B cell (primary cell): ENCODE results near the gene HMBS. TPM values are rescaled to one million over a fixed set of nuclear protein-coding genes. Genes with fewer than 3 reads are reported as not detected.
A peak's percentile ranks its signal among the peaks of the same experiment; 100 is the strongest.

Experiments used
- ATAC-seq: fragments of 200-7000 bp; cut with Tn5 transposase; one replicate; pipeline ENCODE4 v1.10.0; 2021; ENCODE audit warnings: low read depth, mild to moderate bottlenecking, moderate number of reproducible peaks, moderate library complexity
- CTCF ChIA-PET: fragments of 350-600 bp; sonication (Branson Sonifier 250); formaldehyde crosslinking; loops from one replicate; lab custom pipeline; 2021; ENCODE audit warnings: antibody characterized with exemption, inconsistent platforms; lab: Charles Lee
- POLR2A ChIA-PET: fragments of 350-600 bp; sonication (Branson Sonifier 250); formaldehyde crosslinking; loops from one replicate; lab custom pipeline; 2021; ENCODE audit warnings: antibody characterized with exemption; lab: Charles Lee
- DNase-seq: peaks from one replicate; pipeline ENCODE4 v3.0.0; 2013
- H2AFZ ChIP-seq: 2 replicates; pipeline ENCODE4 v1.6.1; 2012; ENCODE audit warnings: mild to moderate bottlenecking, low read depth, low read length; ENCODE audit not compliant: insufficient read depth, poor library complexity, severe bottlenecking
- H3K27ac ChIP-seq, 2 donors: 1 replicate in 1 of 2; 2 replicates in 1 of 2; pipeline ENCODE4 v1.5.1; 2012 to 2013; ENCODE audit warnings: low read length in 2 of 2, mild to moderate bottlenecking in 2 of 2, moderate library complexity in 1 of 2
- H3K27me3 ChIP-seq, 4 experiments: fragments of 200-600 bp in 1 of 4; sonication (generic) in 1 of 4; replicated peaks in 1 of 4; 1 replicate in 2 of 4; 2 replicates in 2 of 4; pipeline versions ENCODE4 v1.6.1 to v1.7.0; 2013 to 2016; ENCODE audit warnings: low read length in 3 of 4, mild to moderate bottlenecking in 2 of 4, mixed read lengths in 1 of 4, moderate library complexity in 1 of 4; ENCODE audit not compliant: insufficient read depth in 4 of 4, control insufficient read depth in 3 of 4; ENCODE audit errors: control extremely low read depth in 1 of 4
- H3K36me3 ChIP-seq, 2 experiments: replicated peaks in 1 of 2; 1 replicate in 1 of 2; 2 replicates in 1 of 2; pipeline versions ENCODE4 v1.6.1 to v1.7.1; 2013; ENCODE audit warnings: low read length in 1 of 2; ENCODE audit not compliant: insufficient read depth in 2 of 2, control insufficient read depth in 1 of 2; ENCODE audit errors: control extremely low read depth in 1 of 2, extremely low read depth in 1 of 2
- H3K4me1 ChIP-seq, 2 donors: fragments of 200-600 bp in 1 of 2; sonication (generic) in 1 of 2; 1 replicate in 1 of 2; 2 replicates in 1 of 2; pipeline versions ENCODE4 v1.5.1 to v1.6.1; 2013 to 2017; ENCODE audit warnings: low read length in 2 of 2; ENCODE audit not compliant: control insufficient read depth in 2 of 2, insufficient read depth in 2 of 2
- H3K4me2 ChIP-seq: replicated peaks from 2 replicates; pipeline ENCODE3; 2012; ENCODE audit warnings: mild to moderate bottlenecking, low read depth, low read length; ENCODE audit not compliant: poor library complexity, severe bottlenecking
- H3K4me3 ChIP-seq, 5 experiments: fragments of 200-600 bp in 1 of 5; sonication (generic) in 1 of 5; 1 replicate in 3 of 5; 2 replicates in 2 of 5; pipeline versions ENCODE4 v1.5.1 to v1.7.0; 2011 to 2016; ENCODE audit warnings: low read length in 4 of 5, mild to moderate bottlenecking in 4 of 5, low read depth in 2 of 5, control low read depth in 1 of 5, moderate library complexity in 1 of 5; ENCODE audit not compliant: insufficient read depth in 1 of 5; ENCODE audit errors: control extremely low read depth in 1 of 5, extremely low read depth in 1 of 5
- H3K79me2 ChIP-seq: fragments of 200-600 bp; sonication (generic); one replicate; pipeline ENCODE4 v1.6.0; 2016; ENCODE audit warnings: low read length; ENCODE audit not compliant: control insufficient read depth, insufficient read depth
- H3K9ac ChIP-seq: fragments of 200-600 bp; sonication (generic); 2 replicates; pipeline ENCODE4 v1.6.1; 2017; ENCODE audit warnings: mild to moderate bottlenecking, low read length, moderate library complexity
- H3K9me3 ChIP-seq, 3 donors: one replicate each; pipeline versions ENCODE4 v1.6.1 to v1.7.1; 2013; ENCODE audit warnings: low read length in 2 of 3; ENCODE audit not compliant: control insufficient read depth in 2 of 3, insufficient read depth in 1 of 3; ENCODE audit errors: control extremely low read depth in 1 of 3
- H4K20me1 ChIP-seq: 2 replicates; pipeline ENCODE4 v1.6.0; 2012; ENCODE audit warnings: mild to moderate bottlenecking, low read length; ENCODE audit not compliant: insufficient read depth, control insufficient read depth, poor library complexity, severe bottlenecking
- H3K27ac Mint-ChIP-seq: one replicate; pipeline ENCODE4 v1.8.0; 2021; ENCODE audit warnings: mixed read lengths
- H3K27me3 Mint-ChIP-seq: one replicate; pipeline ENCODE4 v1.8.0; 2021; ENCODE audit warnings: mixed read lengths
- H3K4me1 Mint-ChIP-seq: one replicate; pipeline ENCODE4 v1.8.0; 2021; ENCODE audit warnings: mixed read lengths
- H3K4me3 Mint-ChIP-seq: one replicate; pipeline ENCODE4 v1.8.0; 2021; ENCODE audit warnings: mixed read lengths
- H3K9me3 Mint-ChIP-seq: one replicate; pipeline ENCODE4 v1.8.0; 2022; ENCODE audit warnings: mixed read lengths; ENCODE audit not compliant: insufficient read depth
- EZH2 ChIP-seq: IDR thresholded peaks from 2 replicates; pipeline ENCODE4 v1.6.1; 2012; ENCODE audit warnings: borderline replicate concordance, low read depth, mild to moderate bottlenecking, moderate library complexity, low read length; ENCODE audit not compliant: insufficient read depth, poor library complexity, severe bottlenecking
- WGBS: methylation state at CpG from one replicate; pipeline ENCODE4 v1.1.5; 2013; ENCODE audit warnings: missing lambda C conversion rate; ENCODE audit not compliant: insufficient coverage; 5-methylcytosine and 5-hydroxymethylcytosine counted together
- intact Hi-C: fragments of 100-400 bp; cut with micrococcal nuclease; formaldehyde crosslinking; loops from one replicate; pipeline ENCODE4 v1.10.0; 2022
- polyA plus RNA-seq: library from polyadenylated mRNA; depleted of rRNA; stranded (reverse); fragments of >200 nt; gene quantifications from 2 replicates; pipeline ENCODE4 v1.2.3, GENCODE V29; 2012
- total RNA-seq, 2 donors: library from RNA; stranded (reverse); fragments of 120-200 nt in 1 of 2; gene quantifications; 1 replicate in 1 of 2; 2 replicates in 1 of 2; pipeline versions ENCODE4 v1.2.3 to v1.2.4, GENCODE V29; 2013 to 2022
- TF ChIP-seq, protein P1 (sequence below): fragments of 200-600 bp; IDR thresholded peaks from one replicate; pipeline ENCODE4 v1.8.0; 2022; ENCODE audit warnings: antibody characterized with exemption, mild to moderate bottlenecking

The HMBS gene
- total and polyA plus RNA-seq, 2 donors (not counting 1 experiment from before 2014, with no cell fraction given) = 7.6 to 17.7 TPM

DNA sequence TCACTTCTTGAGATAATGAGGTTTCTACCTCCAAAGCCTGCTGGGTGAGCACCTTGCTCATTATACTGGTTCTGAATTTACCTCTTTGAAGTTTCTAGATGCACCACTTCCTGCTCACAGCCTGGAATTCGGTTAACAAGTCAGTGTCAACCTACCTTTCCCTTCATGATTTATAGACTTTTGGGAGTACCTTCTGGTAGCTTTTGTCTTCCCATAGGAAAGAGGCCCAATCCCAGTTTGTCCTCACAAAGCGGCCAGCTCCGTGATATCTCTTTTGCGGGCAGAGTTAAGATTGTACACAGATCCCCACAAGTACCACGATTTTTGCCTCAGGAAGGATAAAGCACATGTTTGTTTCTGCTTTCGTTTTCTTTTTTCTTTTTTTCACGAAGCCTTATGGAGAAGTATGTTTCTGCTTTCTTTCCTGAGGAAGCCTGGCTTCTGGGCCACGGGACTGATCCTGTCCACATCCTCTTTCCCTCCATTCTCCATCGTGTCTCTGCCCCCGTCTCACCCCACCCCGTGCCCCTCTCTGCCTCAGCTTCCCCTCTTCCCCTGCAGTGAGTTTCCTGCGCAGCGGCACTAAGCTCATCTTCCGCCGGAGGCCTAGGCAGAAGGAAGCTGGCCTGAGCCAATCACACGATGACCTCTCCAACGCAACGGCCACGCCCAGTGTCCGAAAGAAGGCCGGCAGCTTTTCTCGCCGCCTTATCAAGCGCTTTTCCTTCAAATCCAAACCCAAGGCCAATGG is 31.0 kb downstream of the HMBS start:
- H3K27ac Mint-ChIP-seq = no peak overlapping the region
- Histone ChIP-seq H4K20me1 (no peaks in the 10 kb centered on the region), H3K4me2 (peak overlapping the region; percentile 33), H3K9me3 (no peaks in the 10 kb centered on the region), H3K27me3 (no peaks in the 10 kb centered on the region), H2AFZ (peak overlapping the region; percentile 44), H3K36me3 (peaks cover 0 to 19% of the 10 kb centered on the region in 2 experiments), H3K4me3 (no peak overlapping the region), H3K4me1 (peaks cover 3 to 11% of the 10 kb centered on the region in 2 donors), H3K79me2 (no peaks in the 10 kb centered on the region), H3K9ac (no peak overlapping the region), H3K27ac (peak overlapping the region in 1 of 2 donors; percentile 41)
- H3K27me3 Mint-ChIP-seq = no peaks in the 10 kb centered on the region
- TF ChIP-seq, protein P1, sequence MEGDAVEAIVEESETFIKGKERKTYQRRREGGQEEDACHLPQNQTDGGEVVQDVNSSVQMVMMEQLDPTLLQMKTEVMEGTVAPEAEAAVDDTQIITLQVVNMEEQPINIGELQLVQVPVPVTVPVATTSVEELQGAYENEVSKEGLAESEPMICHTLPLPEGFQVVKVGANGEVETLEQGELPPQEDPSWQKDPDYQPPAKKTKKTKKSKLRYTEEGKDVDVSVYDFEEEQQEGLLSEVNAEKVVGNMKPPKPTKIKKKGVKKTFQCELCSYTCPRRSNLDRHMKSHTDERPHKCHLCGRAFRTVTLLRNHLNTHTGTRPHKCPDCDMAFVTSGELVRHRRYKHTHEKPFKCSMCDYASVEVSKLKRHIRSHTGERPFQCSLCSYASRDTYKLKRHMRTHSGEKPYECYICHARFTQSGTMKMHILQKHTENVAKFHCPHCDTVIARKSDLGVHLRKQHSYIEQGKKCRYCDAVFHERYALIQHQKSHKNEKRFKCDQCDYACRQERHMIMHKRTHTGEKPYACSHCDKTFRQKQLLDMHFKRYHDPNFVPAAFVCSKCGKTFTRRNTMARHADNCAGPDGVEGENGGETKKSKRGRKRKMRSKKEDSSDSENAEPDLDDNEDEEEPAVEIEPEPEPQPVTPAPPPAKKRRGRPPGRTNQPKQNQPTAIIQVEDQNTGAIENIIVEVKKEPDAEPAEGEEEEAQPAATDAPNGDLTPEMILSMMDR = no peak
- TF ChIP-seq EZH2 = no peak
- H3K4me3 Mint-ChIP-seq = no peak overlapping the region
- intact Hi-C loops = no loop called here
- POLR2A ChIA-PET = interaction anchor here (1.0 kb wide), 1 partner anchor 13 kb away, joined by 3 read pairs; no protein-coding TSS in a partner anchor
- CTCF ChIA-PET = interaction anchor here (0.8 kb wide), 1 partner anchor 81 kb away, joined by 3 read pairs; no protein-coding TSS in a partner anchor
- peaks cover 12% of the 10 kb centered on the region for H3K4me1 Mint-ChIP-seq
- no peaks in the 10 kb centered on the region for H3K9me3 Mint-ChIP-seq
- no peak for ATAC-seq
- WGBS = 78% methylated on average over 21 of the region's 24 CpGs
- DNase-seq = no peak

DNA sequence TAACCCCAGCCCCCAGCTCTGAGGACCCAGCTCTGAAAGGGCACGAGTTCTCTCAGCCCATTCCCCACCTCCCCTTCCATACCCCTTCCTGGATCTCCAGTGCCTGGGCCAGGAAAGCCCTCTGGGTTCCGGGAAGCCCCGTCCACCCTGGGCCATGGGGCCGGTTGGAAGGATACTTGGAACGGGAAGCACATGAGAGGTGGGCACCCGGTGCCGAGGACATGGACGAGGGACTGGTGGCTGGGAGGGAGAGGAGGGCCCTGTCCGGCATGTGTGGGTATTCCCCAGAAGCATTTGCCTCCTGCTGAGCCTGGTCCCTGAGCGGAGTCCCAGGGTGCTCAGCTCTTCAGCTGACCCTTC is 31.5 kb downstream of the HMBS start:
- peaks cover 6 to 15% of the 10 kb centered on the region in 2 donors for H3K4me1 ChIP-seq
- H3K27me3 Mint-ChIP-seq = no peaks in the 10 kb centered on the region
- no peaks in the 10 kb centered on the region for H3K79me2 ChIP-seq
- no peak overlapping the region for H3K27ac Mint-ChIP-seq
- ChIA-PET CTCF (interaction anchor here (0.8 kb wide), 1 partner anchor 80 kb away, joined by 3 read pairs; no protein-coding TSS in a partner anchor), POLR2A (interaction anchor here (1.0 kb wide), 1 partner anchor 14 kb away, joined by 3 read pairs; no protein-coding TSS in a partner anchor)
- H3K4me2 ChIP-seq = no peak overlapping the region
- H3K9ac ChIP-seq = no peak overlapping the region
- ATAC-seq (no peak), DNase-seq (no peak)
- no peaks in the 10 kb centered on the region for H3K9me3 ChIP-seq
- H3K4me3 ChIP-seq = no peak overlapping the region
- 98% methylated on average over 8 of the region's 10 CpGs for WGBS
- peaks cover 17% of the 10 kb centered on the region for H3K4me1 Mint-ChIP-seq
- H3K36me3 ChIP-seq = peaks cover 0 to 19% of the 10 kb centered on the region in 2 experiments
- no peak overlapping the region for H3K4me3 Mint-ChIP-seq
- TF ChIP-seq, protein P1 = no peak
- H2AFZ ChIP-seq = no peak overlapping the region
- no peaks in the 10 kb centered on the region for H4K20me1 ChIP-seq
- H3K27me3 ChIP-seq = no peaks in the 10 kb centered on the region
- intact Hi-C loops = no loop called here
- H3K27ac ChIP-seq = no peak overlapping the region
- no peaks in the 10 kb centered on the region for H3K9me3 Mint-ChIP-seq
